Activated naive CD8-positive, alpha-beta T cell treated with anti-CD3 and anti-CD28 coated beads, Interleukin-2, amount 10 ng/mL, durations not matched to agents 7 days and 5 days (primary cell): ENCODE results near the gene TPRG1L. TPM values are rescaled to one million over a fixed set of nuclear protein-coding genes. Genes with fewer than 3 reads are reported as not detected.

ENCODE experiments used
- ATAC-seq: fragments of 150-1000 bp; cut with Tn5 transposase; one replicate; pipeline ENCODE4 v1.10.0; 2021; ENCODE audit warnings: low read depth, moderate library complexity
- POLR2A ChIA-PET: fragments of 350-600 bp; sonication (Branson Sonifier 250); formaldehyde crosslinking; loops from one replicate; lab custom pipeline; 2021; ENCODE audit warnings: antibody characterized with exemption; lab: Charles Lee
- DNase-seq: peaks from one replicate; pipeline ENCODE4 v3.0.0; 2021
- H3K27ac Mint-ChIP-seq: one replicate; pipeline ENCODE4 v1.8.0; 2022; ENCODE audit warnings: mild to moderate bottlenecking, mixed read lengths
- H3K27me3 Mint-ChIP-seq: one replicate; pipeline ENCODE4 v1.8.0; 2022; ENCODE audit warnings: mild to moderate bottlenecking, moderate library complexity, mixed read lengths
- H3K36me3 Mint-ChIP-seq: one replicate; pipeline ENCODE4 v1.8.0; 2021; ENCODE audit warnings: mild to moderate bottlenecking, mixed read lengths
- H3K4me1 Mint-ChIP-seq: one replicate; pipeline ENCODE4 v1.8.0; 2021; ENCODE audit warnings: mixed read lengths
- H3K4me3 Mint-ChIP-seq: one replicate; pipeline ENCODE4 v1.8.0; 2022; ENCODE audit warnings: mild to moderate bottlenecking, moderate library complexity, mixed read lengths
- H3K9me3 Mint-ChIP-seq: one replicate; pipeline ENCODE4 v1.8.0; 2021; ENCODE audit warnings: mixed read lengths
- total RNA-seq, 2 experiments: library from RNA; stranded (reverse); gene quantifications; one replicate each; pipeline ENCODE4 v1.2.3, GENCODE V29; 2021

The TPRG1L gene
- total RNA-seq, 2 experiments from 2014 or later, result 23.8 to 29.4 TPM

DNA sequence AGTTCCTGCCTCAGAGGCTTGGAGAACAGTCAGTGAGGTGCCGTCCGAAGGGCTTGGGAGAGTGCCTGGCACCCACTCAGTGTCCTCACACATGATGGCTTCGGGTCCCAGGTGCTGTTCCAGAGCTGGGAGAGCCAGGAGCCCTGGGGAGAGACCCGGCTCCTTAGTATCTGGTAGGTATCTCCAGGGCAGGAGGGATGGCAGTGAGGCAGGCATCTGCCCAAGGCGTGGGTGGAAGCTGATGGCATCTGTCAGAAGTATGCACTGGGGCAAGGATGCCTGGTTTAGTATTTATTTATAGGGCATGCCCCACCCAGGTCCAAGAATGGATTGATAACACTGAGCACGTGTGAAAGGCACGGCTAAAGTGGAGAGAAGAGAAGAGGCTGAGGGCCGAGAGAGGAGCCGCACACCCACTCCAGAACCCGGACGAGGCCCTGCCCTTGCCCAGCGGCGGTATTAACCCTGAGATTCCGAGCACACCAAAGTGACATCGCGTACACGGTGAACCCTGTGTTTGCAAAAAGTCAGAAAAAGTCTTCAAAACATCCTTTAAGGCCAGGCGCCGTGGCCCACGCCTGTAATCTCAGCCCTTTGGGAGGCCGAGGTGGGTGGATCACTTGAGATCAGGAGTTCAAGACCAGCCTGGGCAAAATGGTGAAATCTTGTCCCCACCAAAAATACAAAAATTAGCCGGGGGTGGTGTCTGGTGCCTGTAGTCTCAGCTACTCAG lies 29.9 kb downstream of the TPRG1L start:
- ATAC-seq, result no peak
- H3K4me1 Mint-ChIP-seq, result peaks cover 2% of the 10 kb centered on the region
- POLR2A ChIA-PET, result no interaction called here
- no peak overlapping the region for H3K27ac Mint-ChIP-seq
- H3K9me3 Mint-ChIP-seq, result no peaks in the 10 kb centered on the region
- peaks cover 59% of the 10 kb centered on the region for H3K27me3 Mint-ChIP-seq
- H3K4me3 Mint-ChIP-seq, result no peak overlapping the region
- no peak for DNase-seq
- H3K36me3 Mint-ChIP-seq, result no peaks in the 10 kb centered on the region

DNA sequence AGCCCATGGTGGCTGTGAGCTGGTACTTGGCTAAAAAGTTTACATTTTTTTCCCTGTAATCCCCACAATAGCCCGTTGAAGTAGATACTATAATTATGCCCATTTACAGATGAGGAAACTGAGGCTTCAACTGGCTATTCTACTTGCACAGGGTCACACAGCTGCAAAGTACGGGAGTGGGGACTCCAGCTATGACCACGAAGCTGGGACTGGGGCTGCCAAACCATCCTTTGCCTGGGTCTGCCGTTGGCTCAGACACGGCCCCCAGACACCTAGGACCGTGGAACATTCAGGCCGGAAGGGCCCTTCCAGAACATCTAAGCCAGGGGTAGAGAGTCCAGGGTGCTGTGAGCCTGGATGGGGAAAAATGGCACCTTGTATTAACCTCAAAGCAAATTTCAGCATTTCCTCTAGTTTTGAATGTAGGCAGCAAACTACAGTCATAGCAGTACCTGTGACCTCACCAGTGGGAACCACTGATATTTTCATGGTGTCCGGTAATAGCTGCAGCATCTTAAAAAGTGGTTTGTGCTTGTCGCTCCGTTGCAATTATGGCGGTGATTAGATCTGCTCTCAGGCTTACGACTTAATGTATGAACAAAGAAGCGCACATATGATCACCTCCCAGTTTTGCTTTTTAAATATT lies 31.8 kb downstream of the TPRG1L start:
- Mint-ChIP-seq H3K27me3 (peaks cover 46% of the 10 kb centered on the region), H3K4me3 (no peak overlapping the region), H3K4me1 (peaks cover 2% of the 10 kb centered on the region), H3K36me3 (no peaks in the 10 kb centered on the region), H3K27ac (no peak overlapping the region), H3K9me3 (no peaks in the 10 kb centered on the region)
- ATAC-seq, result no peak
- no peak for DNase-seq
- POLR2A ChIA-PET, result no interaction called here

DNA sequence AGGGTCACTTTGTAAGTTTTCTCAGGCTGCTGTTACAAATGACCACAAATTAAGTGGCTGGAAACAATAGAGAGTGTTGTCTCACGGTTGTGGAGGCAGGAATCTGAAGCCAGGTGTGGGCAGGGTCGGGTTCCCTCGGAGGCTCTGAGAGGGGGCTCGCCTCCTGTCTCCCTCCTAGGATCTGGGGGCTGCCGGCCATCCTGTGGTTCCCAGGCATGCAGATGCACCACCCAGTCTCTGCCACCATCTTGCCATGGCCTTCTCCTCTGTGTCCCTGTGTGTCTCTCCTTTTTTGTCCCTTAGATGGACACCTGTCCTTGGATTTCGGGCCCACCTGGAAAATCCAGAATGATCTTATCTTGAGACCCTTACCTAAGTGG lies 32.3 kb downstream of the TPRG1L start:
- peaks cover 46% of the 10 kb centered on the region for H3K27me3 Mint-ChIP-seq
- no peaks in the 10 kb centered on the region for H3K9me3 Mint-ChIP-seq
- H3K27ac Mint-ChIP-seq, result no peak overlapping the region
- POLR2A ChIA-PET, result no interaction called here
- peaks cover 2% of the 10 kb centered on the region for H3K4me1 Mint-ChIP-seq
- DNase-seq (no peak), ATAC-seq (no peak)
- H3K36me3 Mint-ChIP-seq, result no peaks in the 10 kb centered on the region
- no peak overlapping the region for H3K4me3 Mint-ChIP-seq

DNA sequence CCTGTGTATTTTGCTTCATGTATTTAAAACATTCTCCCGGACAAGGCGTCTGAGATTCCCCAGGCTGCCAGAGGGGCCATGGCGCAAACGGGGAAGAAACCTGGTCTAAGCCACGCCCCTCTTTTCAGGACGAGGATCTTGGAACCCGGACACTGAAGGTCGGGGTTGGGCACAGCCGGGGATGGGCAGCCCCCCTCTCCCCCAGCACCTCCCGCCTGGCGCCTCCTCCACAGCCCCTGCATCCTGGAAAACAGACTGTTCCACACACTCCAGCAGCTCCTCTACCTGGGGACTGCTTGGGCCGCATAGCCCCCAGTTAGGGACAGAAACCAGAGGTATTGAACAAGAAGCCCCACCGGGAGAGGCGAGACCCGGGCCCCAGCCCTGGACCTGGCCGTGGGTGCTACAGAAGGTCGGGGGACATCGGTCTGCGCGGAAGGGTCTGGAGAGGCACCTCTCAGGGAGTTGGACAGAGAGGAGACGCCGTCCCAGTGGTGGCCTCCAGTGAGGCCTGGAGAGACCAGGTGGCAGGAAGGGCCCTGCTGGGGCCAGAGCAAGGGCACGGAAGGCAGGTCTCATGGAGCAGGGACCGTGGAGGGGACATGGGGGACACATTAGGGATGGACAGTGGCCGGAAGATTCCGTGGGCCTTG lies 32.9 kb downstream of the TPRG1L start:
- no peaks in the 10 kb centered on the region for H3K9me3 Mint-ChIP-seq
- no peak overlapping the region for H3K27ac Mint-ChIP-seq
- H3K4me3 Mint-ChIP-seq, result no peak overlapping the region
- DNase-seq, result no peak
- POLR2A ChIA-PET, result no interaction called here
- no peak for ATAC-seq
- H3K36me3 Mint-ChIP-seq, result no peaks in the 10 kb centered on the region
- peaks cover 2% of the 10 kb centered on the region for H3K4me1 Mint-ChIP-seq
- H3K27me3 Mint-ChIP-seq, result peaks cover 46% of the 10 kb centered on the region

DNA sequence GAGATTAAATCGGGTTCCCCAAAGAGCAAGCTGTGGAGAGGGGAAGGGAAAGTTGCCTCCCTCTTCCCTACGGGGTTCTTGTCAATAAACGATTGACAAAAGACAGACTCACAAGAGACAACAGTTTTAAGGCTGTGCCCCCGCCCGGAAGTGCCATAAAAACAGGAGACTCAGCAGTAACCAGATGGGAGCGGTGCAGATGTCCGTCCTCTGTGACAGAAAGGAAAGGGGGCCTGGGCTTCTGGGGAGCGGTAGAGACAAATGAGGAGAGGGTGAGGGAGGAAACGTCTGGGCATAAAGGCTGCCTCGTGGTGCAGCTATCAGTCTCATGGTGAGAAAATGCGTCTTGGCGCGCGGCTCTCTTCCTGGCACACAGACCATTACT lies 33.4 kb downstream of the TPRG1L start:
- H3K27me3 Mint-ChIP-seq, result peaks cover 43% of the 10 kb centered on the region
- no peak overlapping the region for H3K27ac Mint-ChIP-seq
- DNase-seq (no peak), ATAC-seq (no peak)
- peaks cover 2% of the 10 kb centered on the region for H3K4me1 Mint-ChIP-seq
- H3K36me3 Mint-ChIP-seq, result no peaks in the 10 kb centered on the region
- POLR2A ChIA-PET, result no interaction called here
- no peaks in the 10 kb centered on the region for H3K9me3 Mint-ChIP-seq
- H3K4me3 Mint-ChIP-seq, result no peak overlapping the region

DNA sequence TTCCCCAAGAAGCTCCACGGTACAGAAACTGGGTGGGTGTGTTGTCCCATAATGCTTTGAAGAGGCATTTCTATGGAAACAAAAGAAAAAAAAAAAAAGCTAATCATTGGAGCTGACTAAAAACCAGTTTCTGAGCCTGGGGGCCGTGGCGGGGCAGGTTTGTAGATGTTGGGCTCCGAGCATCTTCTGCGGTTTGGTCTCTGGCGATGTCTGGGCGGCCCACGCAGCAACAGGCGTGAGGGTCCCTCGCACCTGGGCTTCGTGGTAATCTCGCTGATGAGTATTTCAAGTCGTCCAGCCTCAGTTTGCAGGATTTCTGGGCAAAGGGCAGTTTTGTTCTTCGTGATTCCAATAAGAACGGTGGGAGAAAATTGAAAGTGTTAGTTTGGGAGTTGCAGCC lies 34.3 kb downstream of the TPRG1L start:
- no peak overlapping the region for H3K27ac Mint-ChIP-seq
- ATAC-seq (no peak), DNase-seq (no peak)
- POLR2A ChIA-PET, result no interaction called here
- no peaks in the 10 kb centered on the region for H3K9me3 Mint-ChIP-seq
- no peaks in the 10 kb centered on the region for H3K36me3 Mint-ChIP-seq
- no peak overlapping the region for H3K4me3 Mint-ChIP-seq
- H3K4me1 Mint-ChIP-seq, result peaks cover 2% of the 10 kb centered on the region
- H3K27me3 Mint-ChIP-seq, result peaks cover 34% of the 10 kb centered on the region

DNA sequence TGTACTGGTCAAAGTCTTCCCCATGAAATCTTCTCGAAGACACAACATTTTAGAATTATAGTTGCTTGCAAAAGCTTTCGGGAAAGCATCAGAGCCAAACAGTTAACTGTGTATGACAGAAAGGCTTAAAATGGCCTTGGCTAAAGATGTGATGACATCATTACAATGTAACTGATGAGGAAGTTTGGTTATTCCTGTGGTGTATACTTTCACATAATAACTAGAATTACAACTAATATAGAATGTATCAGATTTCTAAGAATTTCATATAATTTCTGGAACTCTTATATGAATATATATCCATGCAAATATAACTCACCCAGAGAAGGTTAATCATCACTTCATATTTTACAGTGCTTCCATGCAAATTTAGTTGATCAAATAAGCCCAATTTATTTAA lies 35.9 kb downstream of the TPRG1L start:
- Mint-ChIP-seq H3K27me3 (peaks cover 19% of the 10 kb centered on the region), H3K36me3 (no peaks in the 10 kb centered on the region), H3K4me3 (no peak overlapping the region), H3K27ac (no peak overlapping the region), H3K9me3 (no peaks in the 10 kb centered on the region), H3K4me1 (peaks cover 2% of the 10 kb centered on the region)
- POLR2A ChIA-PET, result no interaction called here
- no peak for ATAC-seq
- DNase-seq, result no peak

DNA sequence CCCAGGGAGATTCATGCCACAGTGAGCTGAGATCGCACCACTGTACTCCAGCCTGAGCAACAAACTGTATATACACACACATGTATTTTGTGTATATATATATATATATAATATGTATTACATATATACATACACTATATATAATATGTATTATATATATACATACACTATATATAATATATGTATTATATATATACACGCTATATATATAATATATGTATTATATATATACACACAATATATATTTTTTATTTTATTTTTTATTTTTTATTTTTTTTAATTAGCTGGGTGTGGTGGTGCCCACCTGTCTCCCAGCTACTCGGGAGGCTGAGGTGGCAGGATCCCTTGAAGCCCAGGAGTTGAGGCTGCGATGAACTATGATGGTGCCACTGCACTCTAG lies 36.8 kb downstream of the TPRG1L start:
- Mint-ChIP-seq H3K9me3 (no peaks in the 10 kb centered on the region), H3K27me3 (peaks cover 11% of the 10 kb centered on the region), H3K36me3 (no peaks in the 10 kb centered on the region), H3K4me3 (no peak overlapping the region), H3K4me1 (peaks cover 3% of the 10 kb centered on the region), H3K27ac (no peak overlapping the region)
- ATAC-seq, result no peak
- POLR2A ChIA-PET, result no interaction called here
- DNase-seq, result no peak

DNA sequence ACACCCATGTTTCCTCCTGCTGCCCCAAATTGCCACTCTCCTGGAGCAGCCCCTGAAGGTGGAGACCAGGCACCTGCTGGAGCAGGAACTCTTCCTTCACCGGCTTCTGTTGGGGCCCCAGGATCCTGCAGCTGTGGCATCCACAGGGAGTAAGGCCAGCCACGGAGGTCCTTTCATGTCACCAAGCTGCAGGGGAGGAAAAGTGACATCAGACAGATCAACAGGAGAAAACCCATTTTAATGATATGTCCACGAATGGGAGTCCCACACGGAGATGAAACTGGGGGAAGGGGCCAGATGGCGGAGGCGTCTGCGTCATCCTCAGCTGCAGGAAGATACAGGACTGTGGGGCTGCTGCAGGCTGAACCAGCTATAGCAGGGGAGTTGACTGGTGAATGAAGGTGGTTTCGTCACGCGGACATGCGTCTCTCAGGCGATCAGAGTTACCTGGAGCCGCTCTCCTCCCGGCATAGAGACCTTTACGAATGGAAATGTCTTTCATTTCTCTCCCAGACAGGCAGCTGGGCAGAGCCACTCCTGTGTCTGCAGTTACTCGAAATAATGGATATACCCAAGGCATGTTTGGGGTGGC lies 37.4 kb downstream of the TPRG1L start:
- peaks cover 3% of the 10 kb centered on the region for H3K4me1 Mint-ChIP-seq
- no peak overlapping the region for H3K4me3 Mint-ChIP-seq
- ATAC-seq (no peak), DNase-seq (no peak)
- no peaks in the 10 kb centered on the region for H3K36me3 Mint-ChIP-seq
- H3K27ac Mint-ChIP-seq, result no peak overlapping the region
- H3K9me3 Mint-ChIP-seq, result no peaks in the 10 kb centered on the region
- peaks cover 9% of the 10 kb centered on the region for H3K27me3 Mint-ChIP-seq
- POLR2A ChIA-PET, result no interaction called here

DNA sequence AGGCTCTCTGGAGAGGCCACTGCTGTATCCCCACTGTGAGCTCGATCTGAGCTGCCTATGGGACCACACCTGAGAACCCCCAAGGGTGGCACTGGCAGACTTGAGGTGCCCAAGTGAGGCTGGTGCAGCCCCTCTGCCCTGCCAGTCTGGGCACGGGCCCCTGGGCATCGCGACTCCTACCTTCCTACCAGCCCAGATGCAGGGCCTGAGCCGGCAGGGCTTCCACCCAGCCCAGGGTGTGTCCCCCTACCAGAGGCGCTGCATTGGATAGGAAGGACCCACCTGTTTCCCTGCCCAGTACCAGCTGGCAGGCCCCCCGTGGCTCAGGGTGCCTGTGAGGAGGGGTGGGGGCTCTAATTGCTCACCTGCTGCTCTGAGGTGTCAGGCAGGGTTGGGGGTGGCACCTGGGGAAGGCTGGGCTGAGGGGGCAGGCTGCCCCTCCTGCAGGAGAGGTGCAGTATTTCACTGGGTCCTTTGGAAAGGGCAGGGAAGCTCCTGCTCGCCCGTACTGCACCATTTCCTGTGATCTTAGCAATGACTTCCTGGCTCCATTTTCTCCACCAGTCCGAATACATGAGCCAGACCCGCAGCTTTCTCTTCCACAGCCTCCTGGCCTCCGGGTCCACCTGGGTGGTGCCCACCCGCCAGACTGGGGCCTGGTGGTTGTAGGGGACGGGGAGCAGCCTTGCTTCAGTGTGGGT lies 39.3 kb downstream of the TPRG1L start:
- POLR2A ChIA-PET, result no interaction called here
- Mint-ChIP-seq H3K4me3 (no peak overlapping the region), H3K4me1 (peaks cover 3% of the 10 kb centered on the region), H3K27ac (no peak overlapping the region), H3K36me3 (no peaks in the 10 kb centered on the region), H3K27me3 (peaks cover 2% of the 10 kb centered on the region), H3K9me3 (no peaks in the 10 kb centered on the region)
- DNase-seq, result no peak
- ATAC-seq, result no peak

DNA sequence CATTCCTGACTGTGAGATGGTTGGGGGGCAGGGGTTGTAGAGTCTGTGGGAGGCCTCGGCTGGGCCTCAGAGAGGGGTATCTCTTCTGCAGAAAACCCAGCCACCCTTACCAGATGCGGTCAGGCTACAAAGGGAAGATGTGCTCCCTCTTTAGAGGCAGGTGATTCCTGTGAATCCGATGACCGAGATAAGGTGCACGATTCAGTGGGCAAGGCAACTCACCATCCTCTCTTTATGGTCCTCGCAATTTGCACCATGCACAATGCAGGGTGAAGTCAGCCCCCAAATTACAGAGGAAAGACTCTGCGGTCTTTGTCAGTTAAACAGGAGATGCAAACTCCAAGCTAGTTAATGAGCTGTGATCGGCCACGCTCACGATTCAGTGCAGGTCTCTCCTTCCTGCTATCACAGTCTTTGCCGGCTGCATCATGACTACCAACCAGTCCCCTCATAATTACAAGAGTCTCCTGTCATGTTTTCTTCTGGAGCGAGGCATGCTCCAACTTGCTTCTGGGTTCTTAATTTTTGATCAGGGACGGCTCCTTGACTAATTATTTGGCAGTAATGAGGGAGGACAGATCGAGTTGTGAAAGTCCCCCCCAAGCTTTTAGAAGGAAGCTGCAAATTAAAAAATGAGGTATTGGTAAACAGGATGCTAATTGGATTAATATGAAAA lies 40.0 kb downstream of the TPRG1L start:
- Mint-ChIP-seq H3K9me3 (no peaks in the 10 kb centered on the region), H3K36me3 (no peaks in the 10 kb centered on the region), H3K4me1 (peaks cover 3% of the 10 kb centered on the region), H3K27me3 (no peaks in the 10 kb centered on the region), H3K4me3 (no peak overlapping the region), H3K27ac (no peak overlapping the region)
- DNase-seq (no peak), ATAC-seq (no peak)
- POLR2A ChIA-PET, result no interaction called here

DNA sequence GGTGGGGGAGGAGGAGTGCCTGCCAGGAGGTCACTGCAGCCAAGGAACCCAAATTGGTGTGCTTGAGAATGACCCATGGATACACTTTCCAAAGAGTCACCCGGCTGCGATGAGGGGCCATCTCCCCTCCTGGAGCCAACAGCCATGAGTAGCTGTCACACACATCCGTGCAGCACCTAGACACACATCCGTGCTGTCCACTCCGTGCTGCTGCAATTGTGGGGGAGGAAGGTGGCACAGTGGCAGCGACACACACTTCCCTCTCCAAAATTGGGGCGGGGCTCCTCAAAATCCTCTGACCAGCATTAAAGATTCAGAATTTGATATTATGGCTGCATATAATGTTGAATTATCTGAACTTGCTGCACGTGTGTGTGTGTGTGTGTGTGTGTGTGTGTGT lies 43.3 kb downstream of the TPRG1L start:
- Mint-ChIP-seq H3K27ac (no peak overlapping the region), H3K9me3 (no peaks in the 10 kb centered on the region), H3K36me3 (no peaks in the 10 kb centered on the region), H3K4me3 (no peak overlapping the region), H3K27me3 (no peaks in the 10 kb centered on the region), H3K4me1 (peaks cover 1% of the 10 kb centered on the region)
- POLR2A ChIA-PET, result no interaction called here
- ATAC-seq (no peak), DNase-seq (no peak)
